Measurements from ENCODE around the gene UHRF2. TPM values are rescaled to one million over a fixed set of nuclear protein-coding genes. Genes with fewer than 3 reads are reported as not detected.

Gene UHRF2
- total and polyA plus RNA-seq, 2 of the 4 experiments (the other 2 are of a cell fraction): 27.6 to 37.3 TPM

GRCh38 chr9:6410633-6411032 is 2.4 kb upstream of the UHRF2 start:
- Histone ChIP-seq H3K9me3 (ENCODE audit: control insufficient read depth, insufficient read depth, low read length) (no peaks in the 10 kb centered on the region), H4K8ac (ENCODE audit: low read depth in 2 of 2, low read length in 2 of 2) (no peak overlapping the region), H3K36me3 (ENCODE audit: control insufficient read depth, insufficient read depth, low read length) (no peaks in the 10 kb centered on the region), H2BK5ac (ENCODE audit: low read depth, low read length, poor library complexity, severe bottlenecking) (no peak overlapping the region), H3K4me3 (ENCODE audit: insufficient read depth, low read depth, low read length) (no peak overlapping the region), H3K14ac (replicated peaks; ENCODE audit: low read depth, low read length) (no peak overlapping the region), H2BK20ac (ENCODE audit: low read depth, low read length) (no peak overlapping the region), H2AK5ac (ENCODE audit: low read depth, low read length) (no peak overlapping the region), H3K4me2 (ENCODE audit: low read depth, low read length) (no peak overlapping the region), H3K27me3 (ENCODE audit: control insufficient read depth, insufficient read depth, low read length) (no peaks in the 10 kb centered on the region), H3K9me1 (ENCODE audit: insufficient read depth, low read length) (no peaks in the 10 kb centered on the region), H3K27ac (ENCODE audit: insufficient read depth, low read length) (no peak overlapping the region), H3K56ac (ENCODE audit: extremely low read depth, insufficient read depth, low read length) (no peak overlapping the region), H2BK120ac (ENCODE audit: low read depth, low read length) (no peak overlapping the region), H2AK9ac (replicated peaks; ENCODE audit: low read depth, low read length, poor library complexity) (no peak overlapping the region), H3K9ac (ENCODE audit: low read depth, low read length) (no peak overlapping the region), H3K79me1 (ENCODE audit: low read depth in 1 of 2, low read length in 2 of 2) (peaks cover 0 to 4% of the 10 kb centered on the region in 2 experiments; a peak in 1 of 4 replicates), H3K23ac (ENCODE audit: low read depth, low read length) (no peak overlapping the region), H3K4ac (ENCODE audit: low read depth, low read length) (no peak overlapping the region), H4K5ac (ENCODE audit: low read depth, low read length) (no peak overlapping the region), H4K91ac (ENCODE audit: insufficient read depth, low read depth, low read length) (no peak overlapping the region), H4K20me1 (ENCODE audit: insufficient read depth, low read length) (peaks cover 16% of the 10 kb centered on the region), H3K4me1 (ENCODE audit: control insufficient read depth, insufficient read depth, low read length) (peaks cover 5% of the 10 kb centered on the region), H2BK15ac (ENCODE audit: low read depth, low read length) (no peak overlapping the region), H3K18ac (ENCODE audit: low read depth, low read length) (no peak overlapping the region), H2AFZ (replicated peaks; ENCODE audit: low read length, poor library complexity) (no peak overlapping the region)
- ATAC-seq (ENCODE audit: low read depth): no peak
- dilution Hi-C loops (cut with HindIII; ENCODE audit: low sequenced_read_pairs, unreplicated experiment): no loop called here
- intact Hi-C loops (cut with micrococcal nuclease): no loop called here
- POLR2A ChIA-PET (ENCODE audit: unreplicated experiment): no interaction called here
- TF ChIP-seq CHD1 (IDR thresholded peaks at IDR 0.05; ENCODE audit: low read depth, low read length) (no peak), ELK1 (IDR thresholded peaks at IDR 0.05; ENCODE audit: borderline replicate concordance, low read depth, low read length) (no peak), NFE2L2 (IDR thresholded peaks at IDR 0.05; ENCODE audit: low read depth, low read length) (no peak), MAFK (IDR thresholded peaks at IDR 0.05; ENCODE audit: low read depth, low read length) (no peak), USF2 (IDR thresholded peaks at IDR 0.05; ENCODE audit: low read depth, low read length) (no peak), MAZ (IDR thresholded peaks at IDR 0.05; ENCODE audit: borderline replicate concordance, low read depth, low read length) (no peak), POLR2A (IDR thresholded peaks at IDR 0.05; ENCODE audit: low read depth, low read length) (no peak), BHLHE40 (IDR thresholded peaks at IDR 0.05; ENCODE audit: low read depth, low read length) (no peak), FOS (IDR thresholded peaks at IDR 0.05; ENCODE audit: low read depth, low read length) (no peak), RFX5 (IDR thresholded peaks at IDR 0.05; ENCODE audit: low read depth, low read length) (no peak), RCOR1 (IDR thresholded peaks at IDR 0.05; ENCODE audit: insufficient replicate concordance, low read length) (no peak), MXI1 (IDR thresholded peaks at IDR 0.05; ENCODE audit: borderline replicate concordance, low read depth, low read length) (no peak), RAD21 (IDR thresholded peaks at IDR 0.05; ENCODE audit: low read length) (no peak)
- TF ChIP-seq, protein P1, sequence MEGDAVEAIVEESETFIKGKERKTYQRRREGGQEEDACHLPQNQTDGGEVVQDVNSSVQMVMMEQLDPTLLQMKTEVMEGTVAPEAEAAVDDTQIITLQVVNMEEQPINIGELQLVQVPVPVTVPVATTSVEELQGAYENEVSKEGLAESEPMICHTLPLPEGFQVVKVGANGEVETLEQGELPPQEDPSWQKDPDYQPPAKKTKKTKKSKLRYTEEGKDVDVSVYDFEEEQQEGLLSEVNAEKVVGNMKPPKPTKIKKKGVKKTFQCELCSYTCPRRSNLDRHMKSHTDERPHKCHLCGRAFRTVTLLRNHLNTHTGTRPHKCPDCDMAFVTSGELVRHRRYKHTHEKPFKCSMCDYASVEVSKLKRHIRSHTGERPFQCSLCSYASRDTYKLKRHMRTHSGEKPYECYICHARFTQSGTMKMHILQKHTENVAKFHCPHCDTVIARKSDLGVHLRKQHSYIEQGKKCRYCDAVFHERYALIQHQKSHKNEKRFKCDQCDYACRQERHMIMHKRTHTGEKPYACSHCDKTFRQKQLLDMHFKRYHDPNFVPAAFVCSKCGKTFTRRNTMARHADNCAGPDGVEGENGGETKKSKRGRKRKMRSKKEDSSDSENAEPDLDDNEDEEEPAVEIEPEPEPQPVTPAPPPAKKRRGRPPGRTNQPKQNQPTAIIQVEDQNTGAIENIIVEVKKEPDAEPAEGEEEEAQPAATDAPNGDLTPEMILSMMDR (conservative IDR thresholded peaks at IDR 0.05; ENCODE audit: low read depth, low read length): no peak
- no TSS peak for BruUV-seq (replicated peaks)
- no peak for DNase-seq
- CTCF ChIA-PET: no interaction called here
- 90% methylated on average over 2 of the region's 4 CpGs; no CpG with 5 or more reads in 1 of the 2 experiments for WGBS, 2 experiments (ENCODE audit: extremely low coverage in 2 of 2, insufficient read length in 1 of 2)
- in situ Hi-C loops (cut with MboI; ENCODE audit: low sequenced_read_pairs): no loop called here
